Measurements from ENCODE around the gene PLD2. TPM values are rescaled to one million over a fixed set of nuclear protein-coding genes. Genes with fewer than 3 reads are reported as not detected.
"Not testable (repeated sequence)": the region's sequence is repeated elsewhere in the genome, so short reads cannot be mapped to it uniquely, and the experiment has no call there.

The PLD2 gene
- total RNA-seq, 2 donors from 2014 or later: 23.6 to 31.4 TPM

DNA sequence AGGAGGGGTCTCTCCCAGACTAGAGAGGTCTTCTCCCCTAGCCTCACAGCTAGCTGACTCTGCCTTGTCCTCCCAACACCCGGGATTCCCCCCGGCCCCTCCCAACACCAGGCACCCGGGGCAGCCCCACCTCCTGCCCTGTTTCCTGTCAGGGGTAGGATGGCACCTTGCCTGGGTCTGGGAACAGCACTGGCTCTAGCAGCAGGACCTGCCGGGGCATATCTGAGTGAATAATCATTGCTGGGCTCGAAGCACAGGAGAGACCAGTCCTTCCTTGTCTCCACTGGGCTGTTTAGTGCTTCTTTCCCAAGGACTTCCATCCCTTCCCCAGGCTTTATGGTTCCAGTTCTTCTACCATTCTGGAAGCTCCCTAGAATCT, 51.9 kb downstream of the PLD2 start:
- ATAC-seq: peak in 1 of 2 donors; percentile 67
- H3K36me3 Mint-ChIP-seq: no peaks in the 10 kb centered on the region
- no peaks in the 10 kb centered on the region for H3K9me3 Mint-ChIP-seq
- H3K27ac Mint-ChIP-seq: no peak overlapping the region
- no peak for DNase-seq (ENCODE audit: low spot score in 2 of 2)

DNA sequence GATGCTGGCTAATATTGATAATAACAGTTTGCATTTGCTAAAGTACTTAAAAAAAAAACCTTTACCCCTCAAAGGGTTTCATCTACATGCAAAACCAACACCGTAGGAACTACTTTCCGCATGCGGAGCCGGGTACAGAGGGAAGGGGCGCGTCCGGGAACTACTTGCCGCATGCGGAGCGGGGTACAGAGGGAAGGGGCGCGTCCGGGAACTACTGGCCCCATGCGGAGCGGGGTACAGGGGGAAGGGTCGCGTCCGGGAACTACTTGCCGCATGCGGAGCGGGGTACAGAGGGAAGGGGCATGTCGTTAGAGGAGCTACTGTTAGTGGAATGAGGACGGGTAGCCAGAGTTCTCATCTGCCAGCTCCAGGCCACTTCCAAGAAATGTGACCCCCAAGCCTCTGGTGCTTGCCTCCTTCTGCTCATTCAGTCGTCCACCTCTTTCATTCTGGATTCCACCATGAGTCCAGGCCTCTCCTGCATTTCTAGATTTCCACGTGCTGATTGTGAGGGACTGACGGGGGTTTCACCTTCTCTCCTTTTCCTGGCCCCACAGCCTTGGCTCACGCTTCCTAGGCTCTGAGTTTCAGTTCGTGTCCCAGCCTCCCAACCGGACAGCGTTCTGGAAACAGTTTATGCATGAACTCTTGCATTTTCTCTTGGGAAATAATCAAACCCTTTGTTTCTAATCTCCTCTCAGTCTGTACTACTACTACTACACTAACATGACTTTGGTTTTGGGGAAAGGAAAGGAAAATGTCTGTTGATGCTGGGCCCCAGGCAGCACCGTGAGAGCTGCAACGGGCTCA, 53.1 kb downstream of the PLD2 start:
- ATAC-seq: no peak
- peak overlapping the region in 1 of 2 donors; percentile 1 for H3K27ac Mint-ChIP-seq

DNA sequence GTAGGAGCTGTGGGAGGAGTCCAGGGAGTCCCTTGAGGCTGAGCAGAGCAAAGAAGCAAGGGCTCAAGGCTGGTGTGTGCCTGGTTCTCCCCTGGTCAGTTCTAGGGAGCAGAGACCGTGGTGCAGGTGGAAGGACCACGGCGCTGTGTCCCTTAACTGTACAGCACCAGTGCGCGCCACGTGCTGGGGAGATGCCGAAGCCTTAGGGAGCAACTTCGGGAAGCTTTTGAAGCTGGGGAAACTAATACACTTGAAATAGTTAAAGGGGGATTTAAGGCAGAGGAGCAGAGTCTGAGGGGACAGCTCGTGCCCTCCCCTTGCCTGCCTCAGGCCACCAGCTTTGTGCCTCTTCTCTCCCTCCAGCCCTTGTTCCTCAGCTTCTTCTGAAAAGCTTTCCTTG, 53.7 kb downstream of the PLD2 start:
- no peaks in the 10 kb centered on the region for H3K9me3 Mint-ChIP-seq
- DNase-seq (ENCODE audit: low spot score in 2 of 2): no peak
- no peak for ATAC-seq
- no peaks in the 10 kb centered on the region for H3K36me3 Mint-ChIP-seq
- H3K27ac Mint-ChIP-seq: no peak overlapping the region

More for the DNA sequence above, 53.1 kb downstream of the PLD2 start:
- Mint-ChIP-seq H3K36me3 (no peaks in the 10 kb centered on the region), H3K9me3 (no peaks in the 10 kb centered on the region)
- DNase-seq (ENCODE audit: low spot score in 2 of 2): no peak

DNA sequence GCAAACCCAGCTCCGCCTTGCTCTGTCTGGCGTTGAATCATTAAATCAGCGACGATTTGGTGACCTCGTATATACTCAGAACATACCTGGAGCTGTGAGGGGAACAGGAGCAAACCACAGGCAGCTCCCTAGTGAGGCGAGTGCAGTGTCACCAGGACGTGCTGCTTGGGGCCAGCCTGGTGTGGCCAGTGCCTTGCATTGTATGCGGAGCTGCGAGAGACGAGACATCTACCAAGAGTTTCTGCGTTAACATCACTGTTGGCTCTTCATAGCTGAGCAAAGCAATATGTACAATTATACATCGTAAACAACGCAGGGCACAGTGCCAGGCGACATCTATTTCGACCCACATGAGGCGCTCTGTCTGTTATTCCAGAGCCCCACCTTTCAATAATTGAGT, 54.1 kb downstream of the PLD2 start:
- DNase-seq (ENCODE audit: low spot score in 2 of 2): no peak
- no peaks in the 10 kb centered on the region for H3K36me3 Mint-ChIP-seq
- no peaks in the 10 kb centered on the region for H3K9me3 Mint-ChIP-seq
- no peak for ATAC-seq
- no peak overlapping the region for H3K27ac Mint-ChIP-seq

DNA sequence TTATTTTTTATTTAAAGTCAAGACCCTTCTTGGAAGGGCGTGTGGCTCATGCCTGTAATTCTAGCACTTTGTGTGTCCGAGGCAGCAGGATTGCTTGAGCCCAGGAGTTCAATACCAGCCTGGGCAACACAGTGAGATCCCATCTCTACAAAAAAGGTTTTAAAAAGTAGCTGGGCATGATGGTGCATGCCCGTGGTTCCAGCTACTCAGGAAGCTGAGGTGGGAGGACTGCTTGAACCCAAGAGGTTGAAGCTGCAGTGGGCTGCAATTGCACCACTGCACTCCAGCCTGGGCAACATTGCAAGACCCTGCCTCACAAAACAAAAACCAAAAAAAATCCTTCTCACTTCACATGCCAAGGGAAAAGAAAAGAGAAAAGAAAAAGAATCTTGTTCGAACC, 55.8 kb downstream of the PLD2 start:
- DNase-seq (ENCODE audit: low spot score in 2 of 2) (no peak), ATAC-seq (no peak)

DNA sequence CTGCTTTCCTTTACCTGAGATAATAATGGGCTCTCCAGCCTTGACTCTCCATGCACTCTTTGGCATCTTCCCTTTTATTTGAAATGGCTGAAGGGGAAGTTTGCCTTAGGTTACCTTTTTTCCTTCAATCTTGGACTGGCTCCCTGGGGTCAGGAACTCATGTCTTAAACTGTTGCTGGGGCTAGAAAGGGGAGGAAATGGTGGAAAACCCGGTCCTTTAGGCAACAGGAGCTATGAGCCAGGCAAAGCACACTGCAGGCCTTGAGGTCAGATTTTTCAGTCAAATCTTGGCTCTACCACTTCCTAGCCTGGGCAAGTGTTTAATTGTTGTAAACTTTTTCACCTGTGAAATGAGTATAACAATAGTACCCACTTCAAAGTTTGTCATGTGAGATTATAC, 56.4 kb downstream of the PLD2 start:
- Mint-ChIP-seq H3K36me3 (no peaks in the 10 kb centered on the region), H3K9me3 (no peaks in the 10 kb centered on the region), H3K27ac (peak overlapping the region in 1 of 2 donors; percentile 80)
- ATAC-seq (no peak), DNase-seq (ENCODE audit: low spot score in 2 of 2) (no peak)

More for the DNA sequence above, 55.8 kb downstream of the PLD2 start:
- no peaks in the 10 kb centered on the region for H3K36me3 Mint-ChIP-seq
- H3K27ac Mint-ChIP-seq: no peak overlapping the region
- H3K9me3 Mint-ChIP-seq: no peaks in the 10 kb centered on the region

DNA sequence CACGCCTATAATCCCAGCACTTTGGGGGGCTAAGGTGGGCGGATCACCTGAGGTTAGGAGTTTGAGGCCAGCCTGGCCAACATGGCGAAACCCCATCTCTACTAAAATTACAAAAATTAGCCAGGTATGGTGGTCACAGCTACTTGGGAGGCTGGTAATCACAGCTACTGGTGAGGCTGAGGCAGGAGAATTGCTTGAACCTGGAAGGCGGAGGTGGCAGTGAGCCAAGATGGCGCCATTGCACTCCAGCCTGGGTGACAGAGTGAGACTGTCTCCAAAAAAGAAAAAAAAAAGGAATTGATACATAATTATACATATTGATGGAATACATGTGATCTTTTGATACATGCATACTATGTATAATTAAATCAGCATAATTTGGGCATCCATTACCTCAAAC, 60.6 kb downstream of the PLD2 start:
- not testable (repeated sequence) for ATAC-seq; H3K9me3 Mint-ChIP-seq; DNase-seq (ENCODE audit: low spot score in 2 of 2); H3K27ac Mint-ChIP-seq; H3K36me3 Mint-ChIP-seq

DNA sequence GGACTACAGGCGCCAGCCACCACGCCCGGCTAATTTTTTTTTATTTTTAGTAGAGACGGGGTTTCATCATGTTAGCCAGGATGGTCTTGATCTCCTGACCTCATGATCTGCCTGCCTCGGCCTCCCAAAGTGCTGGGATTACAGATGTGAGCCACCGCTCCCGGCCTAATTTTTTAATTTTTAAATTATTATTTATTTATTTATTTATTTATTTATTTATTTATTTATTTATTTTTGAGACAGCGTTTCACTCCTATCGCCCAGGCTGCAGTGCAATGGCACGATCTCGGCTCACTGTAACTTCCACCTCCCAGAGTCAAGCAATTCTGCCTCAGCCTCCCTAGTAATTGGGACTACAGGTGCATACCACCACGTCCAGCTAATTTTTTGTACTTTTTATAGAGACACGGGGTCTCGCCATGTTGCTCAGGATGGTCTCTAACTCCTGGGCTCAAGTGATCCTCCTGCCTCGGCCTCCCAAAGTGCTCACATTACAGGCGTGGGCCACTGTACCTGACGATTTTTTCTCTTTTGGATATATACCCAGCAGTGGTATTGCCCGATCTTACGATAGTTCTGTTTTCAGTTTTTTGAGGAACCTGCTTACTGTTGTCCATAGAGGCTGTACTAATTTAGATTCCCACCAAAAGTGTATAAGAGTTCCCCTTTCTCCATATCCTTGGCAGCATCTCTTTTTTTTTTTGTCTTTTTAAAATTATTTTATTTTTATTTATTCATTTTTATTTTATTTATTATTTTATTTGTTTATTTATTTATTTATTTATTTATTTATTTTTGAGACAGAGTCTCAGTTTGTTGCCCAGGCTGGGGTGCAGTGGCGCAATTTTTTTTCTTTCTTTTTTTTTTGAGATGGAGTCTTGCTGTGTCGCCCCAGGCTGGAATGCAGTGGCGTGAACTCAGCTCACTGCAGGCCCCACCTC, 62.4 kb downstream of the PLD2 start:
- not testable (repeated sequence) for H3K9me3 Mint-ChIP-seq; H3K27ac Mint-ChIP-seq; DNase-seq (ENCODE audit: low spot score in 2 of 2); H3K36me3 Mint-ChIP-seq; ATAC-seq

DNA sequence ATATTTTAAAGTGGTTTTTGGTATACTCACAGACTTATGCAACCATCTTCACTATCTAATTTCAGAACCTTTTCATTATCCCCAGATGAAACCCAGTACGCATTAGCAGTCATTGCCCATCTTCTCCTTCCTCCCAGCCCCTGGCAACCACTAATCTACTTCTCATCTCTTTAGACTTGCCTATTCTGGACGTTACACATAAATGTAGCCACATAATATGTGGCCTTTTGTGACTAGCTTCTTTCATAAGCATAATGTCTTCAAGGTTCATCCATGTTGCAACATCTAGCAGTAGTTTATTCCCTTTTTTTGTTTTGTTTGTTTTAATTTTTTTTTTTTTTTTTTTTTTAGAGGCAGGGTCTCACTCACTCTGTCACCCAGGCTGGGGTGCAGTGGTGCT, 63.9 kb downstream of the PLD2 start:
- ATAC-seq: no peak
- DNase-seq (ENCODE audit: low spot score in 2 of 2): no peak
- Mint-ChIP-seq H3K27ac (no peak overlapping the region), H3K36me3 (no peaks in the 10 kb centered on the region), H3K9me3 (no peaks in the 10 kb centered on the region)

DNA sequence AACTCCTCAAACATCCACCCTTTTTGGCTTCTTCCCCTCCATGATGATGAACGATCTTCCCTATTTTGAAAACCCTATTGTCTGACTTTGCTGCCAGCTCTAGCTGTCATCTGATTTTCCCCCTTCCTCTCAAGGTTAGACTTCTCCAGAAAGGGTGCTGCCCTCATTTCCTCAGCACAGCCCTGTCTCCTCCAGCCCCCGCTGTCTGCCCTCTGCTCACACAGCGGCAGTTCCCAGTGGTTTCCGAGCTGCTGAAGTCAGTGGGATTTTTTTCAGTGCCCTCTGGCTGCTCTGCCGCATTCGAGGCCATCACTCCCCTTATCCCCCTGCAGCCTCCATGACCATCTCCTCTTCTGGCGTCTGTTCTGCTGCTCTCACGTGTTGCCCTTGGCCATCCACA, 65.8 kb downstream of the PLD2 start:
- Mint-ChIP-seq H3K36me3 (no peaks in the 10 kb centered on the region), H3K9me3 (no peaks in the 10 kb centered on the region), H3K27ac (peak overlapping the region in 1 of 2 donors; percentile 4)
- ATAC-seq (no peak), DNase-seq (ENCODE audit: low spot score in 2 of 2) (no peak)

Other genes starting within 250 kb of the PLD2 start
- not detected for gene GGT6, start 246.6 kb upstream of the PLD2 start, total RNA-seq
- gene SMTNL2, start 222.6 kb upstream of the PLD2 start, total RNA-seq: not detected
- under 1 TPM in 1 of 2 donors, not detected in 1; 0.14 TPM for gene ALOX15, start 165.5 kb upstream of the PLD2 start, total RNA-seq
- 100 to 1,000 TPM in 1 of 2 donors, 10 to 100 TPM in 1; 99.1 to 126 TPM for gene PELP1, start 103.0 kb upstream of the PLD2 start, total RNA-seq
- 100 to 1,000 TPM; 209 to 271 TPM for gene ARRB2, start 96.5 kb upstream of the PLD2 start, total RNA-seq
- gene MED11, start 75.7 kb upstream of the PLD2 start, total RNA-seq: 10 to 100 TPM; 22.8 to 24.5 TPM
- under 1 TPM; 0.29 to 0.36 TPM for gene ZMYND15, start 67.3 kb upstream of the PLD2 start, total RNA-seq
- 1 to 10 TPM; 4.9 to 6.1 TPM for gene CXCL16, start 67.2 kb upstream of the PLD2 start, total RNA-seq
- gene TM4SF5, start 35.3 kb upstream of the PLD2 start, total RNA-seq: not detected
- under 1 TPM in 1 of 2 donors, not detected in 1; 0.50 TPM for gene VMO1, start 20.8 kb upstream of the PLD2 start, total RNA-seq
- not detected for gene GLTPD2, start 18.2 kb upstream of the PLD2 start, total RNA-seq
- gene PSMB6, start 11.0 kb upstream of the PLD2 start, total RNA-seq: 100 to 1,000 TPM; 133 to 135 TPM
- 10 to 100 TPM; 83.0 to 84.9 TPM for gene MINK1, start 26.2 kb downstream of the PLD2 start, total RNA-seq
- 1 to 10 TPM in 1 of 2 donors, under 1 TPM in 1; 0.59 to 2.9 TPM for gene C17orf107, start 92.4 kb downstream of the PLD2 start, total RNA-seq
- under 1 TPM in 1 of 2 donors, not detected in 1; 0.27 TPM for gene CHRNE, start 95.9 kb downstream of the PLD2 start, total RNA-seq
- not detected for gene GP1BA, start 125.1 kb downstream of the PLD2 start, total RNA-seq
- 10 to 100 TPM; 69.4 to 89.1 TPM for gene SLC25A11, start 132.9 kb downstream of the PLD2 start, total RNA-seq
- gene RNF167, start 133.1 kb downstream of the PLD2 start, total RNA-seq: 100 to 1,000 TPM; 188 to 241 TPM
- 1,000 to 10,000 TPM; 1,929 to 1,966 TPM for gene PFN1, start 141.4 kb downstream of the PLD2 start, total RNA-seq
- 10 to 100 TPM; 32.1 to 47.9 TPM for gene ENO3, start 144.0 kb downstream of the PLD2 start, total RNA-seq
- 10 to 100 TPM; 70.3 to 94.6 TPM for gene SPAG7, start 160.7 kb downstream of the PLD2 start, total RNA-seq
- gene CAMTA2, start 180.5 kb downstream of the PLD2 start, total RNA-seq: 10 to 100 TPM; 66.2 to 82.3 TPM
- 1 to 10 TPM in 1 of 2 donors, under 1 TPM in 1; 0.53 to 2.6 TPM for gene INCA1, start 190.4 kb downstream of the PLD2 start, total RNA-seq
- gene KIF1C, start 190.8 kb downstream of the PLD2 start, total RNA-seq: 10 to 100 TPM; 37.9 to 42.4 TPM
- under 1 TPM; 0.20 to 0.23 TPM for gene SLC52A1, start 228.3 kb downstream of the PLD2 start, total RNA-seq

Data from activated naive CD4-positive, alpha-beta T cell treated with anti-CD3 and anti-CD28 coated beads, Interleukin-2, amount 50 U/mL, for 72 hours (primary cell).